MCF 10A (cell line): Measurements from ENCODE around the gene IPO4. TPM values are rescaled to one million over a fixed set of nuclear protein-coding genes. Genes with fewer than 3 reads are reported as not detected.

Experiments used
- BruUV-seq: library from RNA; stranded (reverse); fragments of 400-500 nt; replicated peaks from 2 replicates; lab custom pipeline; 2021; lab: Mats Ljungman, UMichigan
- CTCF ChIA-PET: fragments of 300-600 bp; sonication (Branson Sonifier 250); formaldehyde crosslinking; extraction: SDS; loops from one replicate; lab custom pipeline; 2021; ENCODE audit warnings: antibody characterized with exemption, inconsistent platforms; lab: Yijun Ruan, JAX
- POLR2A ChIA-PET: fragments of 300-600, 350-650 bp; sonication (Branson Sonifier 250); formaldehyde crosslinking; extraction: SDS; loops from one replicate; lab custom pipeline; 2020; ENCODE audit warnings: antibody characterized with exemption, inconsistent platforms; lab: Yijun Ruan, JAX
- DNase-seq: peaks from one replicate; pipeline ENCODE4 v3.0.0-alpha.2; 2018; ENCODE audit not compliant: unreplicated experiment
- H3K27ac Mint-ChIP-seq: one replicate; pipeline ENCODE4 v1.8.0; 2022; ENCODE audit warnings: mild to moderate bottlenecking, low read depth, mixed read lengths; ENCODE audit not compliant: unreplicated experiment
- H3K27me3 Mint-ChIP-seq: one replicate; pipeline ENCODE4 v1.8.0; 2022; ENCODE audit warnings: mixed read lengths; ENCODE audit not compliant: insufficient read depth, unreplicated experiment
- H3K36me3 Mint-ChIP-seq: one replicate; pipeline ENCODE4 v1.8.0; 2022; ENCODE audit warnings: mild to moderate bottlenecking, moderate library complexity, mixed read lengths; ENCODE audit not compliant: insufficient read depth, unreplicated experiment
- H3K4me1 Mint-ChIP-seq: one replicate; pipeline ENCODE4 v1.8.0; 2022; ENCODE audit warnings: mixed read lengths; ENCODE audit not compliant: insufficient read depth, unreplicated experiment
- H3K4me3 Mint-ChIP-seq: one replicate; pipeline ENCODE4 v1.8.0; 2022; ENCODE audit warnings: mild to moderate bottlenecking, moderate library complexity, mixed read lengths; ENCODE audit not compliant: unreplicated experiment
- H3K9me3 Mint-ChIP-seq: one replicate; pipeline ENCODE4 v1.8.0; 2022; ENCODE audit warnings: mixed read lengths; ENCODE audit not compliant: unreplicated experiment
- intact Hi-C: fragments of 100-400 bp; cut with micrococcal nuclease; formaldehyde crosslinking; loops from 2 replicates; pipeline ENCODE4 v1.14.1; 2022
- total RNA-seq: library from RNA; stranded (reverse); gene quantifications from 2 replicates; pipeline ENCODE4 v1.2.3, GENCODE V29; 2022
- TF ChIP-seq, protein P1 (sequence below): fragments of 200-600 bp; IDR thresholded peaks from one replicate; pipeline ENCODE4 v1.8.0; 2022; ENCODE audit warnings: antibody characterized with exemption, mild to moderate bottlenecking; ENCODE audit not compliant: unreplicated experiment

The IPO4 gene
- total RNA-seq, 1 experiment from 2014 or later = 100 TPM

DNA sequence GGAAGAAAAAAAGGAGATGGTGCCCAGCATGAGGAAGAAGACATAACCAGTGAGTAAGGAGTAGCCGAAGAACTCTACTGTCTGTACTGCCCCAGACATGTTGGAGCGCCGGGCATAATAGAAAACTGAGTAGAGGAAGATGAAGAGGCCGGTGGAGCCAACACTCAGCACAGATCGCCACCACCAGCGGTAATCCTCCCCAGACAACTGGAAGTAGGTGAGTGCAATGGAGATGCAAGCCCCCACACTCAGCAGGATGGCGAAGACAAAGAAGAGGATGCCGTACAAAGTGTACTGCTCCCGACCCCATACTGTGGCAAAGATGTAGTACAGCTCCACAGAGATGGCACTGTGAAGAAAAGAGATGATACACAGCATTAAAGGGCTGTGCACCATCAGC, 844 bp upstream of the IPO4 start:
- Mint-ChIP-seq H3K9me3 (no peaks in the 10 kb centered on the region), H3K4me1 (peaks cover 18% of the 10 kb centered on the region), H3K36me3 (peaks cover 63% of the 10 kb centered on the region), H3K27ac (no peak overlapping the region), H3K27me3 (no peaks in the 10 kb centered on the region), H3K4me3 (no peak overlapping the region)
- intact Hi-C loops = loop anchor here (2.0 kb wide), 1 partner anchor 23 kb away; the partner anchor contains the start of gene CHMP4A
- TF ChIP-seq, protein P1, sequence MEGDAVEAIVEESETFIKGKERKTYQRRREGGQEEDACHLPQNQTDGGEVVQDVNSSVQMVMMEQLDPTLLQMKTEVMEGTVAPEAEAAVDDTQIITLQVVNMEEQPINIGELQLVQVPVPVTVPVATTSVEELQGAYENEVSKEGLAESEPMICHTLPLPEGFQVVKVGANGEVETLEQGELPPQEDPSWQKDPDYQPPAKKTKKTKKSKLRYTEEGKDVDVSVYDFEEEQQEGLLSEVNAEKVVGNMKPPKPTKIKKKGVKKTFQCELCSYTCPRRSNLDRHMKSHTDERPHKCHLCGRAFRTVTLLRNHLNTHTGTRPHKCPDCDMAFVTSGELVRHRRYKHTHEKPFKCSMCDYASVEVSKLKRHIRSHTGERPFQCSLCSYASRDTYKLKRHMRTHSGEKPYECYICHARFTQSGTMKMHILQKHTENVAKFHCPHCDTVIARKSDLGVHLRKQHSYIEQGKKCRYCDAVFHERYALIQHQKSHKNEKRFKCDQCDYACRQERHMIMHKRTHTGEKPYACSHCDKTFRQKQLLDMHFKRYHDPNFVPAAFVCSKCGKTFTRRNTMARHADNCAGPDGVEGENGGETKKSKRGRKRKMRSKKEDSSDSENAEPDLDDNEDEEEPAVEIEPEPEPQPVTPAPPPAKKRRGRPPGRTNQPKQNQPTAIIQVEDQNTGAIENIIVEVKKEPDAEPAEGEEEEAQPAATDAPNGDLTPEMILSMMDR = no peak
- POLR2A ChIA-PET = interaction anchor here (0.5 to 4.0 kb wide), 23 partner anchors 10 to 855 kb away, joined by 3 to 27 read pairs (median 4); partner anchors contain the start of genes CHMP4A, DCAF11, EMC9 and GMPR2
- no peak for DNase-seq
- CTCF ChIA-PET = interaction anchor here (0.7 to 7.0 kb wide), 4 partner anchors 10 to 120 kb away, joined by 3 to 51 read pairs (median 4); partner anchors contain the start of gene IRF9
- BruUV-seq = no TSS peak

DNA sequence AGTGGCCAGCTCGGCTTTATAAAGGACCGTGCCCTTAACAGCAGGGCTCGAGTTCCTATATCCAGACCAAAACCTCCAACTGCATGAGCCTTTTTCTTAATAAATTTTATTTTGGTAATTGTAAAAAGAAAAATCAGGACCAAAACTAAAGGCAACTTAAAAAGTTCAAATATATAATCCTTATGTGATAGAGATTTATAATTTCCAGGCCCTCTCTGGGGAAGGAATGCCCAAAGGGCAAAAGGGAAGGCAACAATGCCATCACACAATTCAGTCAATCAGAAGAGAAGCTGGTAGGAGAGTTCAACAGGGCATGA, 401 bp upstream of the IPO4 start:
- intact Hi-C loops = loop anchor here (2.0 kb wide), 1 partner anchor 24 kb away; the partner anchor contains the start of gene CHMP4A
- ChIA-PET CTCF (interaction anchor here (0.6 to 7.0 kb wide), 7 partner anchors 10 to 121 kb away, joined by 3 to 51 read pairs (median 3); partner anchors contain the start of genes IRF9, LTB4R2 and REC8), POLR2A (interaction anchor here (0.6 to 4.0 kb wide), 22 partner anchors 9 to 868 kb away, joined by 3 to 27 read pairs (median 4); partner anchors contain the start of genes CHMP4A, CIDEB, DCAF11 and EMC9)
- no peak for DNase-seq
- TF ChIP-seq, protein P1 = no peak
- BruUV-seq = no TSS peak
- Mint-ChIP-seq H3K36me3 (peaks cover 61% of the 10 kb centered on the region), H3K27me3 (no peaks in the 10 kb centered on the region), H3K9me3 (no peaks in the 10 kb centered on the region), H3K4me3 (peak overlapping the region; percentile 81), H3K4me1 (peaks cover 15% of the 10 kb centered on the region), H3K27ac (peak overlapping the region; percentile 84)

DNA sequence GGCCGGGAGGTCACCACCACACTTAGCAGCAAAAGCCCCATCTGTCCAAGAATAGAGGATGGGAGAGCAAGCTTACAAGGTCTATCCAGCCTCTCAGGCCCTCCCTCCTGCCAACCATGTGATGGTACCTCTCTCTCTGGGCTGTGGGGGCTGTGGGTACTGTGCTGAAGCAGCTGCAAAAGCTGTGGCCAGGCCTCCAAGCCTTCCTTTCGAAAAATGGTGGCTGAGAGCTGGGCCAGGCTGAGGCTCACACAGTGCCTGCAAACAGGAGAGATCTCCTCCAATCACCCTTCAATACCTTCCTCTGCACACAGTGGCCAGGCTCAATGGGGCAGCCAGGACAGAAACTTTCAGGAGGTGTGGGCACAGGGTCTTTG, 1.1 kb downstream of the IPO4 start:
- no peaks in the 10 kb centered on the region for H3K27me3 Mint-ChIP-seq
- peak overlapping the region; percentile 84 for H3K27ac Mint-ChIP-seq
- CTCF ChIA-PET = interaction anchor here (0.5 to 7.0 kb wide), 6 partner anchors 11 to 1234 kb away, joined by 3 to 51 read pairs (median 4); partner anchors contain the start of gene IRF9
- H3K4me3 Mint-ChIP-seq = peak overlapping the region; percentile 81
- BruUV-seq = no TSS peak
- POLR2A ChIA-PET = interaction anchor here (1.1 to 4.0 kb wide), 4 partner anchors 8 to 78 kb away, joined by 3 to 25 read pairs (median 8); partner anchors contain the start of genes PSME2 and RNF31
- peaks cover 57% of the 10 kb centered on the region for H3K36me3 Mint-ChIP-seq
- no peak for DNase-seq
- H3K9me3 Mint-ChIP-seq = no peaks in the 10 kb centered on the region
- intact Hi-C loops = no loop called here
- H3K4me1 Mint-ChIP-seq = peaks cover 12% of the 10 kb centered on the region
- TF ChIP-seq, protein P1 = no peak

DNA sequence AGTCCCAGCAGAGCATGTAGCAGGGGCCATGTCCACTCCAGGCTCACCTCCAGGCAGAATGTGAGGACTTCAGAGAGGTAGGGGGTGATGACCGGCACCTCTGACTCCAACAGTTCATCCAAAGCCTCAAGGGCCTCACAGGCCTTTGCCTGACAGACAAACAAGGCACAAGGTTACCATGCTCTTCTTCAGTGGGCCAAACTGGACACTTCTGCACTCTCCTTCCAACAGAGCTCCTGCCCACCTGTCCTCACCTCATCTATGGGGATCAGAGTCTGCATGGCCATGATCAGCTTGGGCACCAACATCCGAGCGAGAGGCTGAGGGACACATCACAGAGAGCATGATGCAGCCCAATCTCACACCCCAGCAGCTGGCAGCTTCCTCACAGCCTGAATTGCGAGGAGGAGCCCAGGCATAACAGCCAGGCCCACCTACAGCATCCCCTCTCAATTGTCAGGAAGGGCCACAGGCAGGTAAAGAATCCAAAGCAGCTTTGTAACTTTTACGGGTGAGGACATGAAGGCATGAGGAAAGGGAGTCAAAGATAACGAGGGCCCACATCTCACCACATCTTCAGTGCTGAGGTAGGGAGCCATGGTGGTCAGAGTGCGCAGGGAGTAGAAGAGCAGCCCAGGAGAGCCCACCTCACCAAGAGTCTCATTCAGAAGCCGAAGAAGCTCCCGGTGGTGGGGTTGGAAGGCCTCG, 1.6 kb downstream of the IPO4 start:
- peaks cover 12% of the 10 kb centered on the region for H3K4me1 Mint-ChIP-seq
- H3K27ac Mint-ChIP-seq = no peak overlapping the region
- H3K9me3 Mint-ChIP-seq = no peaks in the 10 kb centered on the region
- H3K4me3 Mint-ChIP-seq = peak overlapping the region; percentile 81
- ChIA-PET POLR2A (interaction anchor here (2.7 to 4.0 kb wide), 2 partner anchors 40 to 77 kb away, joined by 9 to 25 read pairs; partner anchors contain the start of genes PSME2 and RNF31), CTCF (interaction anchor here (0.5 to 7.0 kb wide), 6 partner anchors 10 to 1234 kb away, joined by 3 to 51 read pairs (median 4); partner anchors contain the start of gene IRF9)
- TF ChIP-seq, protein P1 = no peak
- no TSS peak for BruUV-seq
- intact Hi-C loops = no loop called here
- DNase-seq = no peak
- peaks cover 54% of the 10 kb centered on the region for H3K36me3 Mint-ChIP-seq
- H3K27me3 Mint-ChIP-seq = no peaks in the 10 kb centered on the region
